ENCODE measurements around the gene LAMB4.

Gene LAMB4

DNA sequence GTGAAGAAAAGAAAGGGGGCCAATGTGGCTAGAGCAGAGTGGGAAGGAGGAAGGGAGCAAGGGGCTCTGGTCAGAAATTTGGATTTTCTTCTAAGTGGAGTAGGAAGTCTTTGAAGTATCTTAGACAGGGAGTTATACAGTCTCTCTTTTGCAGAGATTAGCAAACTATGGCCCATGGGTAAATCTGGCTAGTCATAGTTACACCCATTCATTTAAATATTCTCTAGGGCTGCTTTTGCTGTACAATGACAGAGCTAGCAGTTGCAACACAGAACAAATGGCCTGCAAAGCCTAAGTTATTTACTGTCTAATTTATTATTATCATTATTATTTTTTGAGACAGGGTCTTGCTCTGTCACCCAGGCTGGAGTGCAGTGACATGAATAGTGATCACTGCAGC, 10.5 kb upstream of the LAMB4 start:
- no peak for DNase-seq

DNA sequence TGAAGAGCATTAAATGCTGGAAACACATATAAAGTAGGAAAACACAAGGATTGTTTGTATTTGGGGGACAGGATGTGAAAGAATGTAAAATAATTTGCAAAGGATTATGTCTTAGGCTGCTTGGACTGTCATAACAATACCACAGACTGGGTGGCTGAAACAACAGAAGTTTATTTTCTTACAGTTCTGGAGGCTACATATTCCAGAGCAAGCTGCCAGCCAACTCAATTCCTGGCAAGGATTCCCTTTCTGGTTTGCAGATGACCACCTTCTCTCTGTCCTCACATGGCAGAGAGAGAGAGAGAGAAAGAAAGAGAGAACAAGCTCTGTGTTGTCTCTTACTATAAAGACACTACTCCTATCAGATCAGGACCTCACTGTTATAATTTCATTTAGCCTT, 8.8 kb upstream of the LAMB4 start:
- DNase-seq: no peak

DNA sequence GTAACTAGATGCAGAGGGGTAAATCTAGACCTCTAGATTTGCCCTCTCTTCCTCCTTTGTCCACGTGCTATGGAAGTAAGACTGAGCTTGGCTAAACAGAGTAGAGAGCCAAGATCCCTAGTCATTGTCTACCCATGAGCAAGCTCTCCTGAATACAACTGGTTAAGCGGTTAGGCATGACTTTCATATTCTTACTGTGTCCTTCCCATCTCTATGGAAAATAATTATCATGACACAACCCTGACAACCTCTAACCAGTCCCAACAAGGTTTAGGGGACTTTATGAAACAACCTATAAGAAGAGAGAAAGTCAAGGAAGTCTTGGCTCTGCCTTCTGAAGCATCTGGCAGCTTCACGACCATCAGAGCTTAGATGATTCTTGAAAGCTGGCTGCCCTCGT, 7.8 kb upstream of the LAMB4 start:
- DNase-seq: no peak

DNA sequence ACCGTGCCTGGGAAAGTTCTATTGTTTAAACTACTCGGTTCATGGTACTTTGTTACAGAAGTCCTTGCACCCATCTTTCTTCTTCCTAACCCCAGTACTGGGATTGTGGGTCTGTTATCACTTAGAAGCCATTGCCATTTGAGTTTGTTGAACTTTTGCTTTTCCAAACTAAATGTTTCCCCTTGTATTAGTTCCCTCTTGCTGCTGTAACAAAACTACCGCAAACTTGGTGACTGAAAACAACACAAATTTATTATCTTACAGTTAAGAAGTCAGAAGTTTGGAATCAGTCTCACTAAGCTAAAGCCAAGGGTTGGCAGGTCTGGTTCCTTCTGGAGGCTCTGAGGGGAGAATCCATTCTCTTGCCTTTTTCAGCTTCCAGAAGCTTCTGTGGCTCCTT, 6.9 kb upstream of the LAMB4 start:
- DNase-seq: no peak

DNA sequence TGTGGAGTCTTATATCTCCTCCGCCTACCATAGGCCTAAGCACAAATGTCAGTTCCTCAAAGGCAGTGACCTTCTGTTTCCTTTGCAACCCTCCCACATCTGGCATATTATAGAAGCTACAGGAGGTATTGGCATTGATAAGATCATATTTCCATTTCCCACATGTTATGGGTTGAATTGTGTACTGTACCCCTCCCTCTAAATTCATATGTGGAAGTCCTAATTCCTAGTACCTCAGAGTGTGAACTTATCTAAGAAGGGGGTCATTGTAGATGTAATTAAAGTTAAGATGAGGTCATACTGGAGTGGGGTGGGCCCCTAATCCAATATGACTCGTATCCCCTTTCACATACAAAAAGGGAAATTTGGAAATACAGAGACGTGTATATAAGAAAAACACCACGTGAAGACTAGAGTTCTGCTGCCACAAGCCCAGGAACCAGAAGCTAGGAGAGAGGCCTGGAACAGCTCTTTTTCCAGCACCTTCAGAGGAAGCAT, 6.1 kb upstream of the LAMB4 start:
- no peak for DNase-seq

DNA sequence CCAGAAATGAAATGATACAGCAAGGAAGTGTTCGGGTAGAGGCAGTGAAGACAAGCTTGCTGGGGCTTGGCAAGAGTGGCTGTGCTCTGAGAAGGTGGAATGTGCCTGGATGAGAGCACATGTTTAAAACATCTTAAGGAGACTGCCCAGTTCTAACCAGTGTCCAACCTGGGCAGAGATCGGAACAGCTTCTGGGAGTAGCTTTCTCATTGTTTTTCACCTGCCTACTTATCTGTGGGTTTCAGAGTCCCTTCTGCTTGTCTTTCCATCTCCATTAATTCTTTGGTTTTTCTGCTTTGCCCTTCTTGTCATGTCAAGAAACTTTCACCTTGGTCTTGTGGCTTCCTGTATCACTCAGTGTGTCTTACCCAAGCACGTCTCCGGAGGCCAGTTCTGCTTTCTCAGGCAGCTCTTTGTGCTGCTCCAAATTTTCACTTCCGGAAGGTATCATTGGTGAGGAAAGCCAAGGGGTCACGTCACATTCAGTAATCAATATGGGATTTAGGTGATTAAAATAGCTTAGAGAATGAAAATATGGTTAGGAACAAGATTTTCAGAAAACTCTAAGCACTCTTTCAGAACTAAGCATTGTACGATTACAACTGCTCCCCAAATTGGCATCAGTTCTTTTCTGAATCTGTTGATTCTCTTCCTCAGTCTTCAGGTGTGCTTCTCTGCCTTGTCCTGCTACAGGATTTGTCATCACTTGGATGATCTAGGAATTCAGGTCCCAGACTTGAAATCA, 5.5 kb upstream of the LAMB4 start:
- DNase-seq: peak; percentile 28

DNA sequence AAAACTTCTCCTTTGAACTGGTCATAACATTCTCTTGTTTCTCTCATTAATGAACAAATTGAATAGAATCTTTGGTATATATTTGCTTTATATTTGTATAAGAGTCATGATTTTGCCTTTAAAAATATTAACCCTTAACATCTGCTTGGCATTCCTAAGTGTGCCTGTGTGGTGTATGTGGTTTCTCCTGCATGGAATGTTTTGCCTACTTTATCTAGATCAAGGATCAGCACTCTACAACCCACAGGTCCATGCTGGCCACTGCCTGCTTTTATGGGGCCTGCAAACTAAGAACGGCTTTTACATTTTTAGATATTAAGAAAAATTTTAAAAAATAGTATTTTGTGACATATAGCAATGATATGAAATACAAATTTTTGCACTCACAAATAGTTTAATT, 4.3 kb upstream of the LAMB4 start:
- DNase-seq: no peak

DNA sequence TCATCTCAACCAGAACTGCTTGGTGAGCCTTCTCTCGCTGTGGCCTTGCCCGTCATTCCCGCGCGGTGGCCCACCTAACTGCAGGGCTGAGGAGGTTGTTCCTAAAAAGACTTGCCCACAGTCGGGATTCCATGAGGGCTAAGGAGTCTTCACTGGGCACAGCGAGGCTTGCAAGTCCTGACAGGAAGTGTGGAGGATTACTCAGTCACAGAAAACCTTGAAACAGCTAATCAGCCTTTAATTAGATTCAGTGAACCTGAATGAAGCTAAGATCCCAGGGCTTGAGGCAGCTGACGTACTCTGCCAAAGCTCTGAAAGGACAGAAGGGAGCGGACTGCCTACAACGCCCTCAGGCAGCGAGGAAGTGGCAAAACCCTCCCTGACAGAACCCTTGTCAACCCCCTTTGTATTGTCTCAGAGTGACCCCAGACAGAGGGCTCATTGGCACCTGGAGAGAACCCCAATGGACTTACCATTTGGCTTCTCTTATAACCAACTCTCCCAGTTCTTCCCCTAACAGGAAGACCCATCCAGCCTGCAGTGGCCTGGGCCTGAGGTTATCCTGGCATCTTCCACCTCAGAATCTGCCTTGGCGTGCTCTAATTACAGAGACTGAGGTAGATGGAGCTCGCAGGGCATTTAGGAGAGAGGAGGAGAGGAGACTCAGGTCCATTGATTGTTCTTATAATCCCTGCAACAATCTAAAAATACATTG, 2.5 kb upstream of the LAMB4 start:
- DNase-seq: no peak

DNA sequence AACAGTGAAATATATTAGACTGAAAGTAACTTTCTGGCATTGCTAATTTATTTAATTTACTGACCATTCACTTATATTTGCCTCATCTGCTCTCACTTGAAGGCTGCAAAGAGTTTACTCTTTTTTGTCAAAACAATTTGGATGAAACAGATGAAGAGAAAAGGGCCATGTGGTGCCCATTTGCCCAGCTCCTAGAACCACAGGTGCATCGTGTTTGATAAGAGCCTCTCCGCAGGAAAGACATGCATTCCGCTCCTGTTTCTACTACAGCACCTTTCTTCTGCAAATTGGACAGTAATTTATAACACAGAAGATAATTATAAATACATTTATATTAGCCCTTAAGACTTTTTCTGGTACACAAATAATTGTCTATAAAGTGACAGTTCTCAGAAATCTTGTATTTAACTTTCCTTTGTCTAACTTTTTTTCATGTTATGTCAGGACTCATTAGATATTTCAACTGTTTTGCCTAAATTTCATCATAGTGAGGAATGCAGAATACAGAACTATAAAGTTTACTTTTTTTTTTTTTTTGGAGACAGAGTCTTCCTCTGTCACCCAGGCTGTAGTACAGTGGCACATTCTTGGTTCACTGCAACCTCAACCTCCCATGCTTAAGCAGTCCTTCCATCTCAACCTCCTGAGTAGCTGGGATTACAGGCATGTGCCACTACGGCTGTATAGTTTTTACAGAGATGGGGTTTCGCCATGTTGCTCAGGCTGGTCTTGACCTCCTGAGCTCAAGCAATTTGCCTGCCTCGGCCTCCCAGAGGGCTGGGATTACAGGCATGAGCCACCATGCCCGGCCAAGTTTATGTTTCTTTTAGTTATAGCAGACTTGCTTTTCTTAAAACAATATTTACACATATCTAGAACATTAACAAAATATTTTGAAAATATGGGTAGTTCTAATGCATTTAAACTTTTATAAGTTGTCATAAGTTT, 869 bp downstream of the LAMB4 start:
- no peak for DNase-seq

DNA sequence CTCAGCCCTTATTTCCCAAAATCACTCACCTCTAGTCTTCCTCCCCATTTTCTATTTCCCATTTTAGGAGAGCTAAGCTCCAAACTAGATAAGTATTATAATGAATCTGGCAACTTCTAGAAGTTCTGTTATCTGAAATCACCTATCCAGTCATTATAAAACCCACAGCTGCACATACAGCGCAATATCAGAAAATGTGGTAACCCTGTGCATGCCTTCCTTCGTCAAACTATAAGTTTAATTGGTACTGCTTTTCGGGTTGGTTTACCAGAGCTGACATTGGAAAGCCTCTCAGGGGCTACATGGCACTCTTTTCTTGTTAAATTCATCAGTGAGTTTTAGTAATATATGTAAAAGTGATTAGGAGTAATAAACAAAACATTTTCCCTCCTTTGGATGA, 1.6 kb downstream of the LAMB4 start:
- DNase-seq: no peak

DNA sequence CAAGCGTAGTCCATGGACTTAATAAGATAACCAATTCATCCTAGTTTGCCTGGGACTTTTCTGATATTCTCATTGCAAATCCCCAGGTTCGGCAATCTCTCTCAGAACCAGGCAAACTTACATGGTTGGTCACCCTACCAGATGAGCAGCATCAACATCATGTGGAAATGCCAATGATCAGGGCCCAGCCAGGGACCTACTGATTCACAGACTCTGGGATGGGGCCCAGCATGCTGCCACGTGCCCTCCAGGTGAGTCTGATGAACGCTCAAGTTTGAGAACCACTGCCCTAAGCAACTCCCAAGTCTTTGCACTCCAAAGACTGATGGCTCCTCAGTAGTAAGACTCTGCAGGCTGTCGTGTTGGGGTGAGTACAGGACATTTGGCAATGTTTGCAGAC, 2.7 kb downstream of the LAMB4 start:
- DNase-seq: no peak

DNA sequence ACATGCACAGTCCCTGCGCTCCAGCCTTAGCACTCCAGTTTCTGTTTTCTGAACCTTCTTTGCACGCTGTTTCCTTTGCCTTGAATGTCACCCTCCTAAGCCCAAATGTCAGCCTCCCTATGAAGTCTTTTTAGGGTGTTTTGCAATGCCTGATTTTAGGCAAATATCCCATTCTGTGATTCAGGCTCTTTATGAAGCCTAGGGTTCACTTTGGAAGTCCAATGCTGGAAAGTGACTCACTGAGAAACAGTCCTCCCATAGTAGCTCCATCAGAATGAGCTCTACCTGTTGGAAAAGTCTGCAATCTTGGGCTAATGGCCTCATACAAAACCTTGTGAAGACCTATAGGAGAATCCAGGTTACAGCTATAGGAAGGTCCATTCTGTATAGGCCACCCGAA, 5.3 kb downstream of the LAMB4 start:
- DNase-seq: no peak

DNA sequence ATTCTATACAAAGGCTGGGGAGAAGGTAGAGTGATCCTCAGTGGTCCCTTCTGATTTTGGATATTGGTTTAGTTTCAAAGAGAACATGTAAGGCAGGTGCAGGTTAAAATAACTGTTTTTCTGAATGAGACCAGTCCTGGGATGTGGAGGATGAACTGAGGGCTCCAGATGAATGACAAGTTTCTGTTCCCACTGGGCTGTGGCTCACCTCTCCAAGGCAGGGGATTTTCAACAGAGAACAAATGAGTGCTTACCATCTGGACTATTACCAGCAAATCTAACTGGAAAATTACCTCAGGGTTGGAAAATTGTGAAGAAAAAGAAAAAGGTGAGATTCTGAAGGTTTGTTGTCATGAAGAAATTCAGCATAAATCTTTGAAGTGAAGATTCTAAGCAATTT, 8.0 kb downstream of the LAMB4 start:
- no peak for DNase-seq

DNA sequence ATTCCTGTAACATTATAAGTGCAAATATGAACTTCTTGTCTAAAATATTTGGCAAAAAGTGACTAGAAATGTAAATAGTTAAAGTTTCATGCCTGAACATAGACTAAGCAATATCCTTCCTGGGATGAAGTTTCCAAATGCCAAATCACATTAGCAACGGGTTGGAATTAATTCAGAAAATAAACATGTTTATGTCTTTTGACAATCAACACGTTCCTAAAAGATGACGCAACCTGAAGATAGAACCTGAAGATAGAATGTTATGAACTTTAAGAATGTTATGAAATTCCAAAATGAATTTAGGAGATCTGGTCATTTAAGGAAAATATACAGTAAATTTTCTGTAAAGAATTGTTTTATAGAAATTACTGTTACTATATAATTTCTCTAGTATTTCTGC, 9.2 kb downstream of the LAMB4 start:
- no peak for DNase-seq

DNA sequence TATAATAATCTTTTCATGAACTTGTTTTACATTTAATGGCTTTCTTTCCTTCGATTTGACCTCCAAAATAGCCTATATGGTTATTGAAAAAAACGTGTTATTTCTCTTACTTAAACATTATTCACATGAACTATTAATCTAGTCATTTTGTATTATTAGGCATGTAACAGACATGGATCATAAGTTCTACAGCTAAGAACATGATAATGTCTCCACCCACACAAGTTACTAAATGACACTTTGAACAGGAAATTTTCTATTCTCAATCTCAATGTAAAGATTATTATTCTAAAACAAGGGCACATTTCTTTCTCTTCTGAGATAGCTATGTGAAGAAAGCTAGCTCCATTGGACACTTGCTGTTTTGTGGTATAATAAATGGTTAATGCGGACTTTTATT, 10.0 kb downstream of the LAMB4 start:
- DNase-seq: no peak

DNA sequence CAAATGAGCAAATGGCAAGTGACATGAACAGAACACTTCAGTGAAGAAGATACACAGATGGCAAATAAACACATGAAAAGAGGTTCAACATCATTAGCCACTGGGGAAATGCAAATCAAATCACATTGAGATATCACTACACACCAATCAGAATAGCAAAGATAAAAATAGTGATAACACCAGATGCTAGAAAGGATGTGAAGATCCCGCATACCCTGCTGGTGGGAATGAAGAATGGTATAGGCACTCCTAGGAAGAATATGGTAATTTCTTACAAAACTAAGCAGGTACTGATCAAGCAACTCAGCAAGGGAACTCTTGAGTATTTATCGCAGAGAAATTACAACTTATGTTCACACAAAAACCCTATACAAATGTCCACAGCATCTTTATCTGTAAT, 11.2 kb downstream of the LAMB4 start:
- DNase-seq: no peak

DNA sequence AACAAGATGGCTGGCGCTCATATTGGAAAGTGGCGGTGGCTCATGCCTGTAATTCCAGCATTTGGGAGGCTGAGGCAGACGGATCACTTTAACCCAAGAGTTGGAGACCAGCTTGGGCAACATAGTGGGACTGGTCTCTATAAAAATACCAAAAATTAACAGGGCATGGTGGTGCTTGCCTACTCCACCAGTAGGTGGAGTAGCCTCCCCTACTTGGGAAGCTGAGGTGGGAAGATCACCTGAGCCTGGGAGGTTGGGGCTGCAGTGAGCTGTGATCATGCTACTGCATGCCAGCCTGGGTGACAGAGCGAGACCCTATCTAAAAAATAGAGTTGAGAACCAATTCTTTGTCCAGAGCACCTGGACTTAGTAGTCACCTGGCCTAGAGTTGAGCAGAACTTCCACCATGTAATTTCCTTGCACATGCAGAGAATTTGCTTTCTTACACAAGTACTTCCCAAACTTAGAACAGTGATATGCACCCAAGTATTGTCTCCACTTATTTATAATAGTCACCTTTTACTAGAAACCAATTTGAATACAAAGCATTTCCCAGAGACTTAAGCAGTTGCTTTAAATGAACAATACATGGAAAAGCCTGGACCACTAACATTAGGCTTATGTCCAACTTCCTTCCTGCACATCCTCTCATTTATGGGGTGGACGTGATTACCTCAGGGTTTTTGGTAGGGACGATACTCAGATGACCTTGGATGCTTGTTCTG, 15.9 kb downstream of the LAMB4 start:
- DNase-seq: no peak

DNA sequence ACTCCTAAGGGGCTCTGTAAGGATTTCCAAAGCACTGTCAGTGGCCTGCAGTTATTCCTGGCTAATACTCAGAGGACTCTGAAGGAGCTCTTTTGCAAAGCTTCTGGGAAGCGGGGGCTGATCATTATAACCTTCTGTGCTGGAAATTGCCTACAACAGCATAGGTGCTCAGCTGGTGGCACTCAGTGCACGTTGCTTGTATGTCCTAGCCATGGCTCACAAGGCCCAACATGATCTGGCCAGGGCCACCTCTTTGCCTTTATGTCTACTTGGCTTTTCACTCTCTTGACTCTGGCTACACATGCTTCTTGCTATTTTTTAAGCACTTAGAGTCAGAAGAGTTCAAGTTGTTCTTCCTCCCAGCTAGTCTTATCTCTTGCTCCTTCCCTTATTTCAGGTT, 17.5 kb downstream of the LAMB4 start:
- DNase-seq: no peak

DNA sequence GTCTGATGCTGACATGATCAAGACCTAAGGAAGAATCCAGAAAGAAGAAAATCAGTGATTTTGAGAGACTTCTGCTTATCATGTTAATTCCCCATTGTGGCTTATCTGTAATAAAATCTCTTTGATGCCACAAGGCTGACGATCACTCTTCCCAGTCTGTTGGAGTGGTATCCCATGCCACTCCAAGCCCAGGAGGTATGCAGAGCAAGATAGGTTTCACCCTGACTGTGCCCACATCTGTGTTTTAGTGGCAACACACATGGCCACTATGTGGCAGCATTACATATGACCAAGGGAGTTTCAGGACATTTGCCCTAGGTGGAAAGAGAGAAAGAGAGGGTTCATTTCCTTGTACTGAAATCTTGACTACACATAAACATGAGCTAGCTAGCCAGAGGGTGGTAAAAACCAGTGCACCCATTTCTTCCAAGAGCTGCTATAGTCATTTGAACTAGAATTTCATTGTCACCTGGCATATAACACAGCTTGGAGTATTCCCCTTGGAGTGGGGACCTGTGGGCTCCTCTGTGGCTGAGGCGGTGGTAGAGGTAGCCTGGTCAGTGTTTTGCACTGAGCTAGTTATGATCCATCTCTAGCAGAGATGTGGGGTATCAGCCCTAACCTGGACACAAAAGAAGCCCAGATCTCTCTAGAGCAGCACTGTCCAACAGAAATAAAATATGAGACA, 20.8 kb downstream of the LAMB4 start:
- DNase-seq: no peak

DNA sequence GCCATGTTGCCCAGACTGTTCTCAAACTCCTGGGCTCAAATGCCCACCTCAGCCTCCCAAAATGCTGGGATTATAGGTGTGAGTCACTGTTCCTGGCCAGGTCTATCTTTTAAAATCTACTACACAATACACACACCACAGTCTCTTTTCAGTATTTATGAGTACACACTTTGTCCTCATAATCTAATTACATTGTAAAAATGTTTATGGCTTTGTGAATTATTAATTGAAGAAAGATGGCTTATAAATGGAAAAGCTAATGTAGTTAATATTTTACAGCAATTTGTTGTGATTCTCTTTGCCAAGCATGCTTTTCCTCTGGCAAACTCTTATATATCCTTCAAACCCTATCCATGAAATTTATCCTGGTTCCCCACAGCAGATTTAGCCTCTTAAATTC, 22.0 kb downstream of the LAMB4 start:
- no peak for DNase-seq

DNA sequence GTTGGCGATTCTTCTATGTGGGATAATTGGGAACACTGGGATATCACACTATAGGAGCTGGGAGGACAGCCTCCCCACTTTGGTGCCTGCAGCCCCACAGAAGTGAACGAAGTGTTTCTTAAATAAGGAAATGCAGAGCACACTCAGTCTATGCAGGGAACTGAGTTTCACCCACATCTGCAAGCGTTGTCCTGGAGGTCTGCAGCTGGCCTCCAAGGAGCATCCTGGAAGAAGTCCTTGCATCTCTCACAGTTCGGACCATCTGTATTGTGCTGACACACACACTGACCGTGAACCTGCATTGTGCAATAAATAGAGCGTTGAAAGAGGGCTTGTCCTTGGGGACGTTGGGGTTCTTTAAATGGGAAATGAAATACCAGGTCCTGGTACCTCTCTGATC, 25.8 kb downstream of the LAMB4 start:
- no peak for DNase-seq

All from CD4-positive, alpha-beta T cell treated with Interleukin-10 for 1 hour (primary cell).